SK-N-MC (cell line): Measurements from ENCODE around the gene MED31.

Experiments
- EZH2 ChIP-seq: fragments of 200-600 bp; sonication (generic); IDR thresholded peaks from one replicate; pipeline ENCODE4 v1.6.1; 2017; ENCODE audit warnings: antibody characterized with exemption
- FOXP2 ChIP-seq: optimal IDR thresholded peaks from 2 replicates; pipeline ENCODE3; 2011; ENCODE audit warnings: mild to moderate bottlenecking, moderate library complexity; ENCODE audit not compliant: insufficient read depth; ENCODE audit errors: extremely low read length, control extremely low read depth
- POLR2AphosphoS5 ChIP-seq: IDR thresholded peaks from 2 replicates; pipeline ENCODE4 v1.6.1; 2012; ENCODE audit warnings: mild to moderate bottlenecking, low read depth, low read length, borderline replicate concordance

DNA sequence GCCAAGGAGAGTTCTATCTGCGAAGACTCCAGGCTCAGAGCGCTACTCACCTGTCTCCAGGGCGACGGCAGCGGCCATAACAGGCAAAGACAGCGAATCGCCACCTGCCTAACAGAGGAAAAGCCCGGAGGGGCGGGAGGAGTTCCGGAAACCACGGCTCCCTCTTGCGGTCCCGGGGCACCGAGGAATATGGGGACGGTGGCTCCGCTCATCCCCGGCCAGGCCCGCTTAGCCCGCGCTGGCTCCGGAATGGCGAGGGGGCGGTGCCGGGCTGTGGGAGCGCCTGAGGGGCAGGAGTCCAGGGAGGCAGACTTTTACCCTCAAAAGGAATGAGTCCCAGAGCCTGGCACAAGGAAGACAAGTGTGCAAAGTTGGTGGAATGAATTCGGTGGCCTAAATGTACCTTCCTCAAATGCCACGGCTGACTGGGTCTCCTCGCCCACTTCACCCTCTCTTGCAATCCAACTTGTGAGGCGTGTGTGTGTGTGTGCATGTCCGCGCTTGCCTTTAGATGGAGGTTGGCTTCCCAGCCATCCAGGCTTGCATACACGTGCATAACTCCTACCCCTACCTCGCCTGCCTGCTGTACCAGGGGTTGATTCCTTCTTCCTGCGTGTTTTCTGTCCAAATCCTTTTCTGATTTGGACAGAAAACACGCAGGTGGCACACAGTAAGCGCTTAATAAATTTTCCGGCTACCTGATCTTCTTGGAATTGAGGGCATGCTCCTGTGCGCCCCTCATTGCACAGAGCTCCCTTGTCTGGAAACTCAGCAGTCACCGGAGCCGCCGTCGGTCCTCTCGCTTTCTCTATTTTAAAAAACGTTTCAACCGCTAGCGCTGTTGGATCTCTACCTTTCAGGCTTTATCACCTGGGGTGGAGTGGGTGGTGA is 3.7 kb upstream of the MED31 start:
- no peak for TF ChIP-seq EZH2
- TF ChIP-seq POLR2AphosphoS5: no peak
- no peak for TF ChIP-seq FOXP2
